GM18858 (cell line): ENCODE data around the gene MGAT5B.
"Not testable (repeated sequence)": the region's sequence is repeated elsewhere in the genome, so short reads cannot be mapped to it uniquely, and the experiment has no call there.

Source experiments
- ATAC-seq: cut with Tn5 transposase; IDR thresholded peaks from one replicate; pipeline ENCODE4 v1.9.1; 2021; ENCODE audit not compliant: unreplicated experiment

MGAT5B gene

DNA sequence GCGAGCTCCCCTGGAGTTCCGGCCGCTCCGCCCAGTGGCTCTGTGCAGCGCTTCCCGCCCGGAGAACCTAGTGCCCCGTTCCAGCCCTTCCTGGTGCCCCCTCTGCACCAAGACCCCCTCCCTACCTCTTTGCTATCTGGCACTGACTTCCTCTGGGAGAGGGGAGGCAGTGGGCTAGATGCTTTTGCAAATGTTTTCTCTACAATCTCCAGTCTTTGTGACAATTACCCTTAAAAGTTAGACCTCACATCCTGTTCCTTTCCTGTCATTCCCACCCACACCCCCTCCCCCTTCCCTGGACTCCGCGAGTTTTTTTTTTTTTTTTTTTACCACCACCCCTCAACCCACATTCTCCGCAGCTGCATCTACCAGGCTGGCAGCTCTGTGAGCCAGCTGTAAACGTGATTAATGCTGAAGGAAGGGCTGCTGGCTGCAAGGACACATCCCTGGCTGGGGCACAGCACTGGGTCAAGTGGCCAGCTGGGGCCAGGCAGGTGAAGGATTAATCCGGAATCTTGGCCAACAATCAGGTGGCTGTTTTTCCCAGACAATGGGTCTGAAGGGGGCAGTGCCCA lies 101.5 kb downstream of the MGAT5B start:
- ATAC-seq, result no peak

DNA sequence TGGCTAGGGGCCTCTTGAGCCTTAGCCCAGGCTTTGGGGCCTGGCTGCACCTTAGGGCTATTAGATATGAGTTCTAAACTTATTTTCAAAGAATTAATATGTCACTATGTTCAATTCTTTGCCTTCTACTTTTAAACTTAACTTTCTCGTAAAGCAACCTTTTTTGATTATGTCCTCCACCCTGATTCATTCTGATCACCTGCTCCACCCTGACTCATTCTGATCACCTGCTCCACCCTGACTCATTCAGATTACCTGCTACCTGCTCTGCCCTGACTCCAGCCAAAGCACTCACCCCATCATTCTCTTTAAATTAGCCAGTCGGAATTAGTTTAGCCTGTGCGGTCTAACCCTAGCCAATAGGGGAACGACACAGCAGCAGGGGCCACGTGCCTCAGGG lies 102.0 kb downstream of the MGAT5B start:
- not testable (repeated sequence) for ATAC-seq

DNA sequence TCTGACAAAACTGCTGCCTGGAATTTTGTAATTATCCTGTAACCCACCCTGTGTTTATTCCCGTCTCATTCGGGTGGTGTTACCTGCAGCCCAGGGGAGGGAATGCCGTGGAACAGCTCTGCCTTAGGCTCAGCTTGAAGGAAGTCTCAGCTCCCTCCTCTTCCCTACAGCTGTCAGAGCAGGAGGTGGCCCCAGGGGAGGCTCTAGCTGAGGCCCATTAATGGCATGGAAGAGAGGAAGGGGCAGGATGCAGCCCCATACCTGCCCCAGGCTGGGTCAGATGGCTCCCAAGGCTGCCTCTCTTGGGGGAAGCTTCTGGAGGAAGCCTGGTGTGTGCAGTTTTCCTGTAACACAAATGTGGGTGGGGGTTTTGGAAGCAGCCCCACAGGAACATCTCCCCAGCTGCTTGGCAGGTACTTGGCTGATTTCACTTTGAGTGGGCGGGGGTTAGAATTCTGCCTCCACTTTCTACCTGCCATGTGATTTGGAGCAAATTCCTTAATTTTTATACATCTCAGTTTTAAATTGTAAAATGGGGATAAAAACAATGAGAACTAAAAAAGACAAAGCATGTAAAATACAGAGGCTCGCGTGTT lies 103.9 kb downstream of the MGAT5B start:
- ATAC-seq, result no peak

DNA sequence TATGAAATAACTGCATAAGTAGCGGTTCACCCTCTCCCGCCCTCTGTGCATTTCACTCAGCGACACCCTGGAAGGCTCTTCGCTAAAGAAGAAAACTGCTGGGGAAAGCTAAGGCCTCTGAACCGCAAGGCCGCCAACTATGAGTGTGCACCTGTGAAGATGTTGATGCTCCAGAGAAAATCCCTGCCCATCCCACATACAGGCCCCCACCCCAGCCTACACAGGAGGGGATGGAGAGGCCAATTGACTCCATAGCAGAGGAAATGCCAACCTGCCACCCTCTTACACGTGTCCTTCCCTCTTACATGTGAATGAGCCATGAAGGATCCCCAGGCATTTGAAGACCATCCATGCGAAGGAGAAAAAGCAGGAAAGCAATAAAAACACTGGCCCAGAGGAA lies 104.8 kb downstream of the MGAT5B start:
- no peak for ATAC-seq

DNA sequence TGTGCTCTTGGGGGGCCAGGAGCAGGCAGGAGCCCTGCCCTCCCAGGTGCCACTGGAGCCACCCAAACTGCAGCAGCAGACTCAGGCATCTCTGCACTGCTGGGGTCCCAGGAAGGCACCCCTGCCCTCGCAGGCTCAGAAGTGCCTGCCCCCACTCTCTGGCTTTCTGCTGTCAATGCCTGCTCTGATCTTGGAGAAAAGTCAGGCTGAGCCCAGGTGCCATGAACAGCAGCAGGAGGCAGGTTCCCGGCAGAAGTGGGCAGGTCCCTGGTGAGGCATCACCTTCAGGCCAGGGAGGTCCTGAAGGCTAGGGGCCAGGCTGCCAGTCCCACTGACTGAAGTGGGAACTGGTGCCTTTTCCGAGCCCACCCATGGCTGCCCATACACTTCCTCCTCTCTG lies 106.5 kb downstream of the MGAT5B start:
- ATAC-seq, result no peak

DNA sequence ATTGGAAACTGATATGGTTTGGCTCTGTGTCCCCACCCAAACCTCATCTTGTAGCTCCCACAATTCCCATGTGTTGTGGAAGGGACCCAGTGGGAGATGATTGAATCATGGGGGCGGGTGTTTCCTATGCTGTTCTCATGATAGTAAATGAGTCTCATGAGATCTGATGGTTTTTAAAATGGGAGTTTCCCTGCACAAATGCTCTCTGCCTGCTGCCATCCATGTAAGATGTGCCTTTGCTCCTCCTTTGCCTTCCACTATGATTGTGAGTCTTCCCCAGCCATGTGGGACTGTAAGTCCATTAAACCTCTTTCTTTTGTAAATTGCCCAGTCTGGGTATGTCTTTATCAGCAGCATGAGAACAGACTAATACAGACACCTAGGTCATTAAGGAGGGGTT lies 109.8 kb downstream of the MGAT5B start:
- not testable (repeated sequence) for ATAC-seq

DNA sequence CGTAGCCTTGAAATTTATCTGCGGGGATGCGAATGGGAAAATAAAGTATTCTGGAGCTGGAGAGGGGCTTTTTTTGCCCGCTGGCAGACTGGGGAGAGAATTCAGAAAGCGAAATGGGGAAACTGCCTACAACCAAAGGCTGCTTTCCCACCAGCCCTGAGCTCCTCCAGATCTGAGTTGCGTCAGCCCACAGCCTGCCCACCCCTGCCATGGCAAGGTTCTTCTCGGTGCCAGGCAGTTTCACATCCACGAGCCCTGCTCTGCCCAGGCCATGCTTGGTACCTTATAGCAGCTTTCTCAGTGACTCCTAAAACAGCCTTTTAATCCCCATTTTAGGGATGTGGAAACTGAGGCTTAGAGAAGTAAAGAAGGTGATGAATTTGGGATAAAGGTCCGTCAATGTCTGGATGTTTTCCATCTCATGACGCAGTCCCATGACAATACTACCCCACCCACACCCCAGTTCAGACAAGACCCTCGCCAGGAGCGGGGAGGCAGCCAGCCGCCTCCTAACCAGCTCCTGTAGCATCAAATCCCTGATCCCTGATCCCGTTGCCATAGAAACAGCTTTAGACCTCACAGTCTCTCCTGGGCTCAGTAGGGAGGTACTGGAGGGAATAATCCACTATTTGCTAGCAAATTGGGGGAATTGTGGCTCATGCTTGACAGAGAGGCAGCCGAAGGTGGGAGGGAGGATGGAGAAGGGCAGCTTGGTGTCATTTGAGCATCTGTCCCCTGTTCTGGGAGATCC lies 113.5 kb downstream of the MGAT5B start:
- ATAC-seq, result no peak

DNA sequence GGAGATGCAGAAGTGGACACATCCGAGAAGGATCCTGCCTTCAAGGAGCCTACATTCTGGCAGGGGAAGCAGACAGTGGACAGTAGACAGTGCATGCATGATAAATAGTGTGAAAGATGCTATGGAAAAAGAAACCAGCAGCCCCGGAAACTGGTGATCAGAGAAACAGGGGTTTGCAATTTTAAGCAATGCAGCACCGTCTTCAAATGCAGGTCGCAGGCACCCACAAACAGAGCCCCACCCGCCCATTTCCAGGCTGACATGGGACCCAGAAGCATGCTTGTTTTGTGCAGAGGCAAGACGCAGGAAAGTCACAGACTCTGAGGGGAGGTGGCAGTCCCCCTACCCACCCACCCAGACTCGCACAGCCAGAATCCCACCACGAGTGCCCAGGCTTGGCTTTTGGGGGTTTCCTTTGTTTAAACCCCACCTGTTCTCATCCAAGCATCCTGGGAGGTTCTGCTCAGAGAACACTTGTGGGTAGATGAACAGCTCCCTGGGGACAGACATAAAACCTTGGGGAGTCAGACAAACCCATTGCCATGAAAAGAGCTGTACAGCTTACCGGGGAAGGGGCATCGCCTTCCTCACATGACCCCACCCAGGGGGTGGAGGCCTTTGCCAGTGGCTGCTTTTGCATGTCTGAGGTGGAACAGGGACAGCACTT lies 114.3 kb downstream of the MGAT5B start:
- no peak for ATAC-seq

DNA sequence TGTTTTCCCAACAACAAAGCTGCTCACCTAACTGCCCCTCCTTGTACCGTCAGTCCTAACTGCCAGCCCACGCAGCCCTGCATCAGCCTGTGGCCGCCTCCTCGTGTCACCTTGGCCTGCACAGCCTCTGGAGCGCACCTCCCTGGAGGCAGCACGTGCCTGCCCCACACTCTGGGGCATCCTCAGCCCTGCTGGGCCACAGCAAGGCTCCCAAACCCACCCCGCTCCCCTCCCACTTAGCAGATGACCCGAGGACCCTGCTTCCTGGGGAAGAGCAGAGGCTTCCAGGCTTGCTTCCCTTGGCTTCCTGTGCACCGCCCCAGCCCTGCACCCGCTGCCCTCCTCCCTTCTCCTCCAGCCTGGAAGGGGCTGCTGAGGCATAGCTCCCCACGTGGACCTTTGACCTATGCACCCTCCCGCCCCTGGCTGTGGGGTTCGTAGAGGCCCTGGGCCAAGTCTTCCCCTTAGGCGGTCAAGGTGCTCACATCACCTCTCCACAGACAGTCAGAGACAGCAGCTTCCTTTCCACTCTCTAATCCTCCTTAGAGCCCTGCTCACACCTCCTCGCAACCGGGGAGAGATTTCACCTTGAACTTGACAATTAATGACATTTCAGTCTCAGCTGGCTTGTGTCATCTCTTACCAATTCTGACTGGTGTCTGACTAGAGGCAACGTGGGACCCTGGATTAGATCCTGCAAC lies 115.0 kb downstream of the MGAT5B start:
- no peak for ATAC-seq

DNA sequence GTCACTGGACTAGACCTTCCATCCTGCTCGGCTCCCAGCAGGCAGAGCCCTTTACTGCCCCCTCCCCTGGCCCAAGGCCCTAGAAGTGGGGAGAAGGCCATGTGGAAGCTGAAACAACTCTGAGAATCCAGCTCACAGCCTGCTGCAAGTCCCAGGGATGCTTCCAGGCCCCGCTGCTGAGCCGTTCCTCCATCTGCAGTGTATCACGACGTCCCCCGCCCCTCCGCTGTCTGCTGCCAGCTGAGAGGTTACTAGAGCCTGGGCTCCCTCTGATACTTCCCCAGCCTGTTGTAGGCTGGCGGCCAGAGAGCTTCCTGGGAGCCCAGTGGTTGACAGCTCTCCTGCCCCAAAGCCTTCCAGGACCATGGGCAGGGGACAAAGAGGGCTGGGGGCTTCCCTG lies 118.2 kb downstream of the MGAT5B start:
- no peak for ATAC-seq

DNA sequence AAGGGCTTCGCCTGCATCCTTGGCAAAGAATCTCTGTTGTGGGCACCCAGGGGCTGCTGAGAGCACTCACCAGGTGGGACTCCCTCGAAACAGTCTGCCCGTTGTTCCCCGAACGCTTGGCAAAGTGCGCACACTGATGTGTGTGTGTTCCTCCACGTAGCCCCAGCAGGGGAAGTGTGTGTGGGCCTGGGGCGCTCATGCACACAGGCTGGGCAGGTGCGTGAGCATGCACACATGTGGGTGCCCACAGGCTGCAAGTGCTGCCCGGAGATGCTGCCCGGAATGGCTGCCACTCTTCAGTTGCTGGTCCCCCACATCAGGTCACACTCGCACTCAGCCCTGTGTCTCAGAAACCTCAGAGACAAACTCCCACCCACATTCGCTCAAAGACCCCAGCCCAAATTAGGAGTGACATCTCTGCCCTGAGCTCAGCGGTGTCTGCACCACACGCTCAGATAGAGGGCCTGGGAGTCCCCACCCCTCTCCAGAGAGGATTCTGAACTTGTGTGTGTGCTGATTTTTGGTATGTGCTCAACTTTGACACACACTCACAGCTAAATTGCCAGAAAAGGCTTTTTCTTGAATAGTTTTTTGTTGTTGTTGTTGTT lies 119.4 kb downstream of the MGAT5B start:
- no peak for ATAC-seq

DNA sequence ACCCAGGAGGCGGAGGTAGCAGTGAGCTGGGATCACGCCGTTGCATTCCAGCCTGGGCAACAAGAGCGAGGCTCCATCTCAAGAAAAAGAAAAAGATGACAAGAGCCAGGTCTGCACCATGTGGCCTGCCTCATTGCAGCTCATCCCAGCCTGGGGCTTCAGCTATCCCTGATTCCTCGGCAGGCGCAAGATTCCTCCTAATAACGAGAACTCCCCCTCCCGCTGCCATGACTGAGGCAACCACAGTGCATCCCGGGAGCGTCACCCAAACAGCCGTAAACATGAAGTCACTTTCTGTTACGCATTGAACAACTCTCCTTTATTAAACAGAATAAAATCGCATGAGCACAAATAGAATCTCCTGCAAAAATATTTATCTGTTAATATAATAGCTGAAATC lies 120.6 kb downstream of the MGAT5B start:
- ATAC-seq, result no peak

DNA sequence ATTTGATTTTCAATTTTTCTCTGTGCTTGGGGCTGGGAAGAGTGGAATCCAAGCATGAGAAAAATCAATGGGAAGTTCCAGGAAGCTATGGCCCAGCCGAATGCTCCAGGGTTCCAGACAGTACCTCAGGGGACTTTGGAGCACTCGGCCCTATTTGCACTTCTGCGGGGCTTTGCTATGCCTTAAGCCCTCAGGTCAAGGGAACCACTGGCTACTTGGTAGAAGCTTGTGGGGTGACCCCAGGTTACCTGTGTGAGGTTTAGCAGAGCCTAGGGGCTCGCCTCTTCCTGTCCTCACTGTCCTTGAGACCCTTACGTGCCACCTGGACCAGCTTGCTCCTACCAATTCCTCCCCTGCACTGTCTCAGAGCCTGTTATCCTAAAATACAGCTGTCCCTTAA lies 121.3 kb downstream of the MGAT5B start:
- no peak for ATAC-seq

DNA sequence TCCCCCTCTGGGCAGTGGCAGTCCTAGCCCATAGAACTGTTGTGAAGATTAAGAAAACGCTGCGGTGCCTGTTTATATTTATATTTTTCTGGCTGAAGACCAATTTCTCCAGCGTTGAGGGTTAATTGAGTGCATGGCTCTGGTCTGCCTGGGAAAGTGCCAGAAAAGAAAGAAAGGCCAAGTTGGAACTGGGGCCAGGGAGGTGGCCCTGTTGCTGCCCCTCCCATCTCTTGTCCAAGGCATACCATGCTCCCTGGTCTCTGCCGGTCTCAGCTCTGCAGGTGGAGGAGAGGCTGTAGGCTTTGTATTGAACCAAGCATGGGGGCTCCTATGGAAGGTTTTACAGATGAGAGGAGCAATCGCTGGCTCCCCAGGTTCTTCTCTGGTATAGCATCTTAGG lies 124.7 kb downstream of the MGAT5B start:
- no peak for ATAC-seq

DNA sequence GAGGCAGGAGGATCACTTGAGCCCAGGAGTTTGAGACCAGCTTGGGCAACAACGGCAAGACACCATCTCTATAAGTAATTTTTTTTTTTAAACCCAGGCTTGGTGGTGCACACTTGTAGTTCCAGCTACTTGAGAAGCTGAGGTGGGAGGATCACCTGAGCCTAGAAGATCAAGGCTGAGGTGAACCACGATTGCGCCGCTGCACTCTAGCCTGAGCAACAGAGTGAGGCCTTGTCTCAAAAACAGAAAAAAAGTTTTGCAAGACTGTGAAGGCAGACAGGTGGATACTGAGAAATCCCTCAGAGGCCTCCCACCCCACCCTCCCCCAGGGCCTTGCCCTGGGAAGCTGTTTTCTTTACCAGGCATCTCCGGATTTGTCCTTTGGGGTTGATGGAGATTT lies 125.4 kb downstream of the MGAT5B start:
- no peak for ATAC-seq

DNA sequence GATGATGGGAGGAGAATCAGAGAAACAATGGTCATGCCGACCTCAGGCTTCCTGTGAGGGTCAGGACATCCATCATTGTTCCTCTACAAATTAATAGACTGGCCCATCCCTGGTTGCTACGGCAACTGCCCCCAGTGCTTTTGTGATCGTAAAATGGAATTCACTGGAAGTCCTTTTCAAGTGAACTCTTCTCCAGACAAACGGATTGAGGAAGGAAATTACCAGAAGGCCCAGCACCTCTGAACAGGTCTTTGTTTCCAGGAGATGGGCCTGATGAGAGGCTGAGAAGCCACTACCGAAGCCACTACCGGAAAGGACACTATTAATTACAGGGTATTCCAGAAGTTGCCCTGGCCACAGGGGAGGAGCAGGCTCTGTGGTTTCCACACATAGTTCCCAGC lies 126.0 kb downstream of the MGAT5B start:
- no peak for ATAC-seq

DNA sequence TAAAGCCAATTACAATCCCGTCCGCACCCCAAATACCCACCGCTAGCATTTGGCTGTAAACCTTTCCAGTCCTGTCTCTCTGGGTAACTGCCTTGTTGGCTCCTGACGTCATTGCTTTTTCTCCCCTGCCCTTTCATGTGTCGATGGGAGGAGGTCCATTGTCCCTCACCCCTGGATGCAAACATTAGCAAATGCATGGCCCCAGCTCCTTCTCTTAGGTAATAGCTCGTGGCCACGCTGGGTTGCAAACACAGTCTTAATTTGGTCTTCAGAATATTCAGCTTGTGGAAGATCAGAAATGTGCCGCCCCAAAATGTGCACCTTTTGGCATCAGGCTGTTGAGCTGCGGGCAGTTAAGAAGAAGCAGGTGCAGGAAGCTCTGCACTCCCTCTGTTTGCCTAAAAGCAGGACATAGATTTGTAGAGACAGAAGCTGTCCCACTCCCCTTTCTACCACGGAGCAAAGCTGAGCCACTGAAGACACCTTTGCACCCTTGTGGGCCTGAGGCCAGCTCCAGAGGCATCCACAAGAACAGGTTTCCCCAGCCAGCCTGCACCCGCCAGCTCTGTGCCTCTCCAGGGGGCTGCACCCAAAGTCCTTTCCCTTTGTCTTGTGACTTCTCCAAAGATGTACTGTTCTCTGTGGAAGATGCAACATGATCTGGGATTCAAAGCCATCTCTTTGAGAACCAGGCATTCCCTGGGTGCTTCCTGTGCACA lies 127.3 kb downstream of the MGAT5B start:
- no peak for ATAC-seq

DNA sequence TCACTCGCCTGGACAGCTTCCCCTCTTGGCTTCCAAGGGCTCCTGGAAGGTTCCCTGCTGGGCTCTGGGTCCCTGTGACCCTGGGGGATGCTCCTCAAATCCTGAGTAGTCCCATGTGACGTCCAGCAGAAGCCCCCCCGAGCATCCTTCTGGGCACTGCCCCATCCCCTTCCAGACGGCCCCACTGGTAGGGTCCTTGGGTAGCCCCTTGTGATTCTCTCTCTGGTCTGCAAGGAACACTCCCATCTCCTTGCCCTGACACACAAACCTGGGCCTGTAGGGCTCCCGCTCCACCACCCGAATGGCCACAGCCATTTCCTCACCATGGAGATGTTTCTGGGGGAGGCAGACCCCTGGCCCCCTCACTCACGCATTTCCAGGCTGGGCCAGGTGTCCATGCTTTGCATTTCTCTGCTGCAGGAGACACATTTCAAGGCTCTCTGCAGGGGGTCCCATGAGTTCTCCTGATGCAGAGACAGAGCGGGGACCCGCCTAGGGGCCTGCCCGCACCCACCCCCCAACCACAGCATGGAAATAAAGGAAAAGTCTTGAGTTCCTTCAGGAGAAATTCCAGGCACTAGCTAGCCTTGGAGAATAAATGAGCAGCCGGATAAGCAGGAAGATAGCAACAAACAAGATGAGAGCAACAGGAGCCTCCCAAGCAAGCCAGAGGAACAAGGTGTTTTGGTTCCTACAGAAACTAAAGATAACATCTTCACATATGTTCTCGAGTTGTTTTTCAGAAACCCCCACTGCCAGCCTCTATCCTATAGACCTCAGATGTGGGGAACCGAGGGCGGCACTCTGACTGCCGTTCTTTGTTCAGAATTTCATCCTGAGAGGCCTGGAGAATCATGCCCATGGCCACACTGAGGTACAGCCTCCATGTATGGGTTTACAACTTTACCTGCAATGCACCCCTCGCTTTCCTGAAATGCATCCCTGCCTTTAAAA lies 128.8 kb downstream of the MGAT5B start:
- ATAC-seq, result no peak

DNA sequence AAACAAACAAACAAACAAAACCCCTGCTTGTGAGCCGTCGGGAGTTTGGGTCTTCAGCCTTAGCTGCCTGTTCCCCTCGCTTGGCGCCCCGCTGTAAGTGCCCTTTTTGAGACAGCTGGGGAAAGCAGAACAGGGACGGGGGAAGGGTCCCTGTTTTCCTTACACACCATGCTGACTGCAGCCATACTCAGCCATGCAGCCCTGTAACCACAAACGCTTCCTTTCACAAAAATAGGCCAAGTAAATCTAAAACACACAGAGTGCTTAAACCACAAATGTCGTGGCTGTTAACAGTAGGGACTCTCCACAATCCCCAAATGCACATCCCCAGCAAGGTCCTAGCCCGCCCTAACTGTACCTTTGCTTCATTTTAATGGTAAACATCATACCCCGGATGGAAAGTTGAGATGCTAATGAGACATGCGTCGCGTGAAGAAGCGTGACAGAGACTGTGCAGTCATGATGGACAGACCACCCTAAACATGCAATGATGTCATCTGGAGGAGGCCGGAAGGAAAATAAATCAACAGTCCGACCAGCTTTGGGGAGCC lies 129.9 kb downstream of the MGAT5B start:
- ATAC-seq, result no peak
